Loucy (cell line): Measurements from ENCODE around the gene RAI1.
A peak's percentile ranks its signal among the peaks of the same experiment; 100 is the strongest.

ENCODE experiments used
- CTCF ChIP-seq: fragments of 200-600 bp; sonication (generic); conservative IDR thresholded peaks from 2 replicates; pipeline ENCODE4 v1.5.1; 2014; ENCODE audit warnings: mild to moderate bottlenecking, antibody characterized with exemption, low read length
- EZH2phosphoT487 ChIP-seq: fragments of 200-600 bp; IDR thresholded peaks from 2 replicates; pipeline ENCODE4 v1.6.1; 2018; ENCODE audit warnings: antibody characterized with exemption, mild to moderate bottlenecking, moderate library complexity, borderline replicate concordance

DNA sequence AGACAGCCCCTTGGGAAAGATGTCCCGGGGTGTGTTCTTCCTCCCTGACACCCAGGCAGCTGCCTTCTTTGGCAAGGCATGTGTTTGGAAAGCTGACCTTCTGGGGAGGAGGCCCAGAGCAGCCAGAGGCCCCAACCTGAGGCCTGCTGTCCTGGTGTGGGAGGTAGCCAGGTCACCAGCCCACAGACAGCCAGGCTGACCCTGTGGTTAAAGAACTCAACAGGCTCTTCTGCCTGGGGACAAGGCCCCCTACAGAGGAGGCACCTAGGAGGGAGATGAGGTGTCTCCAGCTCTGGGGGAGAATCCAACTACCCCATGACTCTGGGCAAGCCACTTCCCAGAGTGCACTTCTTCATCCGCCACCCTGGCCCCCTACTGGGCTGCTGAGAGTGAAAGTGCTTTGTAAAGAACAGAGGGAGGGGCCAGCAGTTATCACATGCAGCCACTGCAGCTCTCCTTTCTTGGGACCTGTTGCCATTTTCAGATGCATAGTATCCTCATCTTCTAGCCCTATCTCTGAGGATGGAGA lies 168.7 kb downstream of the RAI1 start:
- TF ChIP-seq CTCF (peak; percentile 53), EZH2phosphoT487 (no peak)
